HepG2 (cell line): Measurements from ENCODE around the gene RHBDD2. TPM values are rescaled to one million over a fixed set of nuclear protein-coding genes. Genes with fewer than 3 reads are reported as not detected.

Source experiments
- FOXO1 ChIP-seq: sonication (generic); formaldehyde crosslinking; IDR thresholded peaks from 2 replicates; pipeline ENCODE4 v1.4.0; 2020; ENCODE audit warnings: missing genetic modification reagents
- GRHL1 ChIP-seq: sonication (generic); formaldehyde crosslinking; conservative IDR thresholded peaks from 2 replicates; pipeline ENCODE4 v1.8.0; 2022; ENCODE audit warnings: missing genetic modification reagents
- JDP2 ChIP-seq: sonication (generic); formaldehyde crosslinking; IDR thresholded peaks from 2 replicates; pipeline ENCODE4 v1.8.1; 2022; ENCODE audit warnings: missing genetic modification reagents, borderline replicate concordance
- KAT7 ChIP-seq: IDR thresholded peaks from 2 replicates; pipeline ENCODE4 v1.6.1; 2018; ENCODE audit warnings: borderline replicate concordance, missing compliant biosample characterization
- KDM4B ChIP-seq: sonication (generic); formaldehyde crosslinking; IDR thresholded peaks from 2 replicates; pipeline ENCODE4 v1.4.0; 2020; ENCODE audit warnings: missing genetic modification reagents
- KDM6A ChIP-seq: IDR thresholded peaks from 2 replicates; pipeline ENCODE4 v1.6.1; 2016; ENCODE audit warnings: low read depth
- MED8 ChIP-seq: sonication (generic); formaldehyde crosslinking; IDR thresholded peaks from 2 replicates; pipeline ENCODE4 v1.8.1; 2023; ENCODE audit warnings: mild to moderate bottlenecking, missing genetic modification reagents; ENCODE audit not compliant: insufficient replicate concordance
- MEIS2 ChIP-seq: sonication (generic); formaldehyde crosslinking; IDR thresholded peaks from 2 replicates; pipeline ENCODE4 v1.9.0; 2021; ENCODE audit warnings: mild to moderate bottlenecking, missing genetic modification reagents
- MYC ChIP-seq: sonication (generic); formaldehyde crosslinking; IDR thresholded peaks from 2 replicates; pipeline ENCODE4 v1.9.0; 2021; ENCODE audit warnings: missing genetic modification reagents, borderline replicate concordance
- PHF21A ChIP-seq: sonication (generic); formaldehyde crosslinking; IDR thresholded peaks from 2 replicates; pipeline ENCODE4 v1.5.0; 2020; ENCODE audit warnings: mild to moderate bottlenecking, missing genetic modification reagents
- SP1 ChIP-seq, 2 experiments: fragments of 450-650 bp in 1 of 2; sonication (generic) in 1 of 2; formaldehyde crosslinking in 1 of 2; IDR thresholded peaks; 2 replicates each; pipeline versions ENCODE4 v1.4.0 to v1.6.1; 2016 to 2020; ENCODE audit warnings: missing genetic modification reagents in 1 of 2
- TERF1 ChIP-seq: sonication (generic); formaldehyde crosslinking; IDR thresholded peaks from 2 replicates; pipeline ENCODE4 v1.8.0; 2022; ENCODE audit warnings: mild to moderate bottlenecking, missing genetic modification reagents, moderate library complexity
- YEATS2 ChIP-seq: sonication (generic); formaldehyde crosslinking; IDR thresholded peaks from 2 replicates; pipeline ENCODE4 v1.4.0; 2020; ENCODE audit warnings: missing genetic modification reagents, borderline replicate concordance
- ZBTB2 ChIP-seq: sonication (generic); formaldehyde crosslinking; IDR thresholded peaks from 2 replicates; pipeline ENCODE4 v1.8.0; 2022; ENCODE audit warnings: low read depth, missing genetic modification reagents
- ZMYM2 ChIP-seq: sonication (generic); formaldehyde crosslinking; IDR thresholded peaks from 2 replicates; pipeline ENCODE4 v1.8.0; 2022; ENCODE audit warnings: mild to moderate bottlenecking, missing genetic modification reagents
- ZNF558 ChIP-seq: sonication (generic); formaldehyde crosslinking; IDR thresholded peaks from 2 replicates; pipeline ENCODE4 v1.9.0; 2022; ENCODE audit warnings: mild to moderate bottlenecking, missing genetic modification reagents, borderline replicate concordance
- ZNF577 ChIP-seq: sonication (generic); formaldehyde crosslinking; IDR thresholded peaks from 2 replicates; pipeline ENCODE4 v1.4.0; 2020; ENCODE audit warnings: mild to moderate bottlenecking, low read depth, missing genetic modification reagents, borderline replicate concordance
- ZNF839 ChIP-seq: sonication (generic); formaldehyde crosslinking; IDR thresholded peaks from 2 replicates; pipeline ENCODE4 v1.4.0; 2020; ENCODE audit warnings: missing genetic modification reagents, mild to moderate bottlenecking, borderline replicate concordance
- ZSCAN12 ChIP-seq: sonication (generic); formaldehyde crosslinking; IDR thresholded peaks from 2 replicates; pipeline ENCODE4 v1.9.0; 2021; ENCODE audit warnings: mild to moderate bottlenecking, missing genetic modification reagents
- ZSCAN25 ChIP-seq: sonication (generic); formaldehyde crosslinking; IDR thresholded peaks from 2 replicates; pipeline ENCODE4 v1.8.0; 2022; ENCODE audit warnings: mild to moderate bottlenecking, missing genetic modification reagents
- polyA plus RNA-seq, 8 experiments: library from polyadenylated mRNA; depleted of rRNA in 3 of 8; stranded (reverse) in 7 of 8; unstranded in 1 of 8; fragments of >200 nt; fragmentation: Illumina TruSeq in 4 of 8; extraction: Trizol in 4 of 8; gene quantifications; 2 replicates each; pipeline versions ENCODE4 v1.2.1 to v1.2.3, GENCODE V29; 2011 to 2016; ENCODE audit warnings: low read depth in 4 of 8, missing spikeins in 1 of 8, mixed read lengths in 1 of 8; ENCODE audit not compliant: insufficient read depth in 1 of 8
- total RNA-seq, 5 experiments: library from RNA; depleted of rRNA; stranded (reverse); fragments of >200 nt; fragmentation: Illumina TruSeq; extraction: Trizol; gene quantifications; 2 replicates each; pipeline ENCODE4 v1.2.3, GENCODE V29; 2016; ENCODE audit warnings: low read depth in 1 of 5
- TF ChIP-seq, protein P1 (sequence below): sonication (generic); formaldehyde crosslinking; conservative IDR thresholded peaks from 2 replicates; pipeline ENCODE4 v1.8.1; 2023; ENCODE audit warnings: missing genetic modification reagents
- TF ChIP-seq, protein P2 (sequence below): sonication (generic); formaldehyde crosslinking; conservative IDR thresholded peaks from 2 replicates; pipeline ENCODE4 v1.5.0; 2020; ENCODE audit warnings: missing genetic modification reagents

Gene RHBDD2
- total and polyA plus RNA-seq, 2 of the 13 experiments (the other 11 are each of a cell fraction or from before 2014, with no cell fraction given), result 23.1 to 26.4 TPM

DNA sequence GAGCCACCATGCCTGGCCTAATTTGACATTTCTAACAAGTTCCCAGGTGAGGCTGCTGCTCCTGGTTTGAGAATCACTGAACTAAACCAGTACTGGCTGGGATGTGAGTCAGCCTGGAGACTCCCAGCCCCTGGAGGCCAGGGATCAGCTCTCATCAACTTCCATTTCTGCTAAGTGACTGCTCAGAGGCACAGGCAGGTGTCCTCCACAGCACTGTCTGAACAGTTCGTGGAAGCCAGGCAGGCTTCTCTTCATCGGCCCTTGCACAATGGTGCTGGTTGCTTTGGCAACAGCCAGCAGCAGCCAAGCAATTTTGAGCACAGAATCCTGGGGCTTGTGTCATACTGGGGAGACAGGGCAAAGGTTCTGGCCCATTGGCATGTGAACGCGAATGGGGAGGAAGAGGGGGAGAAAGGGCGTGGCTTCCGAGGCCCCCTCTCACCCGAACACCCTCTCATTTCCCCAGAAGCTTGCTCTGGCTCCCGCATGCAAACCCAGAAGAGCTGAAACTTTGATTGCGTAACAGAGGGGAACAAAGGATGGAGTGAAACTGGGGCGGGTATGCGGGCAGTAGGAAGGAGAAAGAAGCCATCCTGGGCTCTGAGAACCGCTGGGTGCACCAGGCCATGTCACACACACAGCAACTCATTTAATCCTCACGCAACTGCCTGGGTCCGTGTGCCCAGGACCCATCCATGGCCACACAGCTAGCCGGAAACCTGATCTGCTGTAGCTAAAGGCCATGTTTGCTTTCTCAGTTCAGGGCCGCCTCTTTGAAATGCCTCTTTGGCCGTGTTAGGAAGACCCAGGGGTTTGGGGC, 27.2 kb downstream of the RHBDD2 start (continued):
- TF ChIP-seq SP1 (IDR thresholded peaks at IDR 0.05), result no peak
- peak; percentile 86; the same call in 1 of the 2 replicates for TF ChIP-seq SP1 (CRISPR knock-in tag; IDR thresholded peaks at IDR 0.05)
- TF ChIP-seq ZMYM2 (CRISPR knock-in tag), result peak; percentile 72; the same call in 1 of the 2 replicates
- no peak for TF ChIP-seq ZNF839
- peak; percentile 75; the same call in 1 of the 2 replicates for TF ChIP-seq MYC (CRISPR knock-in tag)
- peak; percentile 88; the same call in 1 of the 2 replicates for TF ChIP-seq PHF21A (CRISPR knock-in tag)
- TF ChIP-seq, protein P1, sequence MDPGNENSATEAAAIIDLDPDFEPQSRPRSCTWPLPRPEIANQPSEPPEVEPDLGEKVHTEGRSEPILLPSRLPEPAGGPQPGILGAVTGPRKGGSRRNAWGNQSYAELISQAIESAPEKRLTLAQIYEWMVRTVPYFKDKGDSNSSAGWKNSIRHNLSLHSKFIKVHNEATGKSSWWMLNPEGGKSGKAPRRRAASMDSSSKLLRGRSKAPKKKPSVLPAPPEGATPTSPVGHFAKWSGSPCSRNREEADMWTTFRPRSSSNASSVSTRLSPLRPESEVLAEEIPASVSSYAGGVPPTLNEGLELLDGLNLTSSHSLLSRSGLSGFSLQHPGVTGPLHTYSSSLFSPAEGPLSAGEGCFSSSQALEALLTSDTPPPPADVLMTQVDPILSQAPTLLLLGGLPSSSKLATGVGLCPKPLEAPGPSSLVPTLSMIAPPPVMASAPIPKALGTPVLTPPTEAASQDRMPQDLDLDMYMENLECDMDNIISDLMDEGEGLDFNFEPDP (CRISPR knock-in tag), result no peak
- TF ChIP-seq KDM6A (CRISPR knock-in tag), result peak; percentile 77
- TF ChIP-seq MEIS2 (CRISPR knock-in tag), result peak; percentile 24; the same call in 1 of the 2 replicates
- no peak for TF ChIP-seq GRHL1
- peak; percentile 74; the same call in 1 of the 2 replicates for TF ChIP-seq KDM4B
- no peak for TF ChIP-seq JDP2 (CRISPR knock-in tag)
- TF ChIP-seq ZNF558, result no peak
- peak; percentile 72; the same call in 1 of the 2 replicates for TF ChIP-seq YEATS2
- no peak for TF ChIP-seq ZBTB2 (CRISPR knock-in tag)
- peak; percentile 49; the same call in 1 of the 2 replicates for TF ChIP-seq KAT7
- TF ChIP-seq TERF1 (CRISPR knock-in tag), result no peak
- TF ChIP-seq ZSCAN12, result no peak
- TF ChIP-seq, protein P2, sequence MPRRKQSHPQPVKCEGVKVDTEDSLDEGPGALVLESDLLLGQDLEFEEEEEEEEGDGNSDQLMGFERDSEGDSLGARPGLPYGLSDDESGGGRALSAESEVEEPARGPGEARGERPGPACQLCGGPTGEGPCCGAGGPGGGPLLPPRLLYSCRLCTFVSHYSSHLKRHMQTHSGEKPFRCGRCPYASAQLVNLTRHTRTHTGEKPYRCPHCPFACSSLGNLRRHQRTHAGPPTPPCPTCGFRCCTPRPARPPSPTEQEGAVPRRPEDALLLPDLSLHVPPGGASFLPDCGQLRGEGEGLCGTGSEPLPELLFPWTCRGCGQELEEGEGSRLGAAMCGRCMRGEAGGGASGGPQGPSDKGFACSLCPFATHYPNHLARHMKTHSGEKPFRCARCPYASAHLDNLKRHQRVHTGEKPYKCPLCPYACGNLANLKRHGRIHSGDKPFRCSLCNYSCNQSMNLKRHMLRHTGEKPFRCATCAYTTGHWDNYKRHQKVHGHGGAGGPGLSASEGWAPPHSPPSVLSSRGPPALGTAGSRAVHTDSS (CRISPR knock-in tag), result no peak
- peak; percentile 90 for TF ChIP-seq MED8
- no peak for TF ChIP-seq ZNF577 (CRISPR knock-in tag)
- no peak; the same call in 1 of the 2 replicates for TF ChIP-seq FOXO1
- TF ChIP-seq ZSCAN25, result no peak
